ENCODE measurements around the gene TMC6. TPM values are rescaled to one million over a fixed set of nuclear protein-coding genes. Genes with fewer than 3 reads are reported as not detected.

Gene TMC6
- total and polyA plus RNA-seq, 2 experiments from 2014 or later: 50.0 to 72.2 TPM

DNA sequence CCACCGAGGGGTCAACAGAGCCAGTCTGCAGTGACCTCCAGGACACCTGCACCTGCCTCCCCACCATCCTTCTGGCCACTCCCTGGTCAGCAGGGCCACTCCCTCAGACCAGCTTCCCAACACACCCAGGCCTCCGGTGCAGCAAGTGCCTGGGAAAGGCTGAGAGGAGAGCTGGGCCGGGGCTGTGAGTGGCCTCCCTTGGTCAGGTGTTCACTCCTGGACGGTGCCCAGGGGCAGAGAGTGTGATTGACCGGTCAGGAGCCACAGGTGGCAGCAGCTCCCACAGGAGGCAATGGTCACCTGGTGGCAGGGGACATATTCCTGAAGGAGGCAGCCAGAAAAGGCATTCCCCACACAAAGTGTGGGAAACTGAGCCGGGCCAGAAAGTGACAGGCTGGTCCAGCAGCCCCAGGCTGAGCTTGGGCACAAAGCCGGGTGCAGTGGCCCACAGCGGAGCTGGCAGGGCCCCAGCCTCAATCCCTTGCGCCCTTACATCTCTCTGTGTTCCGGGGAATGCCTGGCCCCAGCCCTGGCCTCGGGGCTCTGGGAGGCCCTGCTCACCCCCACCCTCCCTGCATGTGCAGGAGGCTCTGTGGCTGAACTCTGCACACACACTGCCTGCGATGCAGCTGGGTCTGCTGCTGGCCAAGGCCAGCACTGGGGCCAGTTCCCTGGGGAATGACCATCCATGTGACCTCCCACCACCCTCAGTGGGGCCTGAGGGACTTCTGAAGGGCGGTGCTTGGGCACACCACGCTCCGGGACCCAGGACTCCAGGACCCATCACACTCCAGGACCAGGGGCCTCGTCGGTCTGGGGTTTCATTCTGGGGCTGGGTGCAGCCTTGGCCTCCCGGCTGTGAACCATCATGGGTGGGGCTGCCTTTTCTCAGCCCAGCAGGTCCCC is 16.4 kb upstream of the TMC6 start:
- H3K27ac ChIP-seq (ENCODE audit: low read depth): no peak overlapping the region
- TF ChIP-seq, protein P1, sequence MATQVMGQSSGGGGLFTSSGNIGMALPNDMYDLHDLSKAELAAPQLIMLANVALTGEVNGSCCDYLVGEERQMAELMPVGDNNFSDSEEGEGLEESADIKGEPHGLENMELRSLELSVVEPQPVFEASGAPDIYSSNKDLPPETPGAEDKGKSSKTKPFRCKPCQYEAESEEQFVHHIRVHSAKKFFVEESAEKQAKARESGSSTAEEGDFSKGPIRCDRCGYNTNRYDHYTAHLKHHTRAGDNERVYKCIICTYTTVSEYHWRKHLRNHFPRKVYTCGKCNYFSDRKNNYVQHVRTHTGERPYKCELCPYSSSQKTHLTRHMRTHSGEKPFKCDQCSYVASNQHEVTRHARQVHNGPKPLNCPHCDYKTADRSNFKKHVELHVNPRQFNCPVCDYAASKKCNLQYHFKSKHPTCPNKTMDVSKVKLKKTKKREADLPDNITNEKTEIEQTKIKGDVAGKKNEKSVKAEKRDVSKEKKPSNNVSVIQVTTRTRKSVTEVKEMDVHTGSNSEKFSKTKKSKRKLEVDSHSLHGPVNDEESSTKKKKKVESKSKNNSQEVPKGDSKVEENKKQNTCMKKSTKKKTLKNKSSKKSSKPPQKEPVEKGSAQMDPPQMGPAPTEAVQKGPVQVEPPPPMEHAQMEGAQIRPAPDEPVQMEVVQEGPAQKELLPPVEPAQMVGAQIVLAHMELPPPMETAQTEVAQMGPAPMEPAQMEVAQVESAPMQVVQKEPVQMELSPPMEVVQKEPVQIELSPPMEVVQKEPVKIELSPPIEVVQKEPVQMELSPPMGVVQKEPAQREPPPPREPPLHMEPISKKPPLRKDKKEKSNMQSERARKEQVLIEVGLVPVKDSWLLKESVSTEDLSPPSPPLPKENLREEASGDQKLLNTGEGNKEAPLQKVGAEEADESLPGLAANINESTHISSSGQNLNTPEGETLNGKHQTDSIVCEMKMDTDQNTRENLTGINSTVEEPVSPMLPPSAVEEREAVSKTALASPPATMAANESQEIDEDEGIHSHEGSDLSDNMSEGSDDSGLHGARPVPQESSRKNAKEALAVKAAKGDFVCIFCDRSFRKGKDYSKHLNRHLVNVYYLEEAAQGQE (IDR thresholded peaks at IDR 0.05; ENCODE audit: unreplicated experiment): no peak
- TF ChIP-seq, protein P2, sequence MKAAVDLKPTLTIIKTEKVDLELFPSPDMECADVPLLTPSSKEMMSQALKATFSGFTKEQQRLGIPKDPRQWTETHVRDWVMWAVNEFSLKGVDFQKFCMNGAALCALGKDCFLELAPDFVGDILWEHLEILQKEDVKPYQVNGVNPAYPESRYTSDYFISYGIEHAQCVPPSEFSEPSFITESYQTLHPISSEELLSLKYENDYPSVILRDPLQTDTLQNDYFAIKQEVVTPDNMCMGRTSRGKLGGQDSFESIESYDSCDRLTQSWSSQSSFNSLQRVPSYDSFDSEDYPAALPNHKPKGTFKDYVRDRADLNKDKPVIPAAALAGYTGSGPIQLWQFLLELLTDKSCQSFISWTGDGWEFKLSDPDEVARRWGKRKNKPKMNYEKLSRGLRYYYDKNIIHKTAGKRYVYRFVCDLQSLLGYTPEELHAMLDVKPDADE (IDR thresholded peaks at IDR 0.05): no peak
- TF ChIP-seq EZH2 (IDR thresholded peaks at IDR 0.05; ENCODE audit: low read depth, unreplicated experiment): no peak
- no peak for TF ChIP-seq JUNB (IDR thresholded peaks at IDR 0.05; ENCODE audit: unreplicated experiment)
- no peak for TF ChIP-seq NANOG (IDR thresholded peaks at IDR 0.05; ENCODE audit: borderline replicate concordance)
- TF ChIP-seq ZNF462 (CRISPR knock-in tag; IDR thresholded peaks at IDR 0.05): no peak
- no peak for TF ChIP-seq CREB1 (CRISPR knock-in tag; IDR thresholded peaks at IDR 0.05; ENCODE audit: low read depth)
- TF ChIP-seq POLR2AphosphoS5 (IDR thresholded peaks at IDR 0.05; ENCODE audit: low read depth): no peak
- TF ChIP-seq, protein P3, sequence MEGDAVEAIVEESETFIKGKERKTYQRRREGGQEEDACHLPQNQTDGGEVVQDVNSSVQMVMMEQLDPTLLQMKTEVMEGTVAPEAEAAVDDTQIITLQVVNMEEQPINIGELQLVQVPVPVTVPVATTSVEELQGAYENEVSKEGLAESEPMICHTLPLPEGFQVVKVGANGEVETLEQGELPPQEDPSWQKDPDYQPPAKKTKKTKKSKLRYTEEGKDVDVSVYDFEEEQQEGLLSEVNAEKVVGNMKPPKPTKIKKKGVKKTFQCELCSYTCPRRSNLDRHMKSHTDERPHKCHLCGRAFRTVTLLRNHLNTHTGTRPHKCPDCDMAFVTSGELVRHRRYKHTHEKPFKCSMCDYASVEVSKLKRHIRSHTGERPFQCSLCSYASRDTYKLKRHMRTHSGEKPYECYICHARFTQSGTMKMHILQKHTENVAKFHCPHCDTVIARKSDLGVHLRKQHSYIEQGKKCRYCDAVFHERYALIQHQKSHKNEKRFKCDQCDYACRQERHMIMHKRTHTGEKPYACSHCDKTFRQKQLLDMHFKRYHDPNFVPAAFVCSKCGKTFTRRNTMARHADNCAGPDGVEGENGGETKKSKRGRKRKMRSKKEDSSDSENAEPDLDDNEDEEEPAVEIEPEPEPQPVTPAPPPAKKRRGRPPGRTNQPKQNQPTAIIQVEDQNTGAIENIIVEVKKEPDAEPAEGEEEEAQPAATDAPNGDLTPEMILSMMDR (conservative IDR thresholded peaks at IDR 0.05; ENCODE audit: low read depth in 2 of 2): no peak
- no peak for TF ChIP-seq EZH2phosphoT487 (IDR thresholded peaks at IDR 0.05; ENCODE audit: unreplicated experiment)
- no peak for TF ChIP-seq ZNF114 (CRISPR knock-in tag; IDR thresholded peaks at IDR 0.05)
- no peak for TF ChIP-seq ZNF331 (CRISPR knock-in tag; IDR thresholded peaks at IDR 0.05; ENCODE audit: low read depth)
- no peak for TF ChIP-seq STAT1 (IDR thresholded peaks at IDR 0.05; ENCODE audit: unreplicated experiment)
- no peak for ATAC-seq
- H3K27ac Mint-ChIP-seq: no peak overlapping the region
- no peaks in the 10 kb centered on the region for H3K36me3 Mint-ChIP-seq (ENCODE audit: low read depth)
- H3K79me2 ChIP-seq (replicated peaks; ENCODE audit: insufficient read depth): no peaks in the 10 kb centered on the region
- H2AFZ ChIP-seq: no peak overlapping the region
- no peak for DNase-seq (ENCODE audit: low spot score)
- H3F3A ChIP-seq (replicated peaks; ENCODE audit: low read depth): 0 out of 2 replicates have a peak, but pooled peaks cover 1% of the 10 kb centered on the region
- H4K20me1 ChIP-seq (replicated peaks; ENCODE audit: insufficient read depth): no peaks in the 10 kb centered on the region
- H3K9me3 Mint-ChIP-seq: no peaks in the 10 kb centered on the region; the same call in 2 of the 3 replicates
- H3K9me2 ChIP-seq (ENCODE audit: insufficient read depth): no peaks in the 10 kb centered on the region
- H3K4me3 Mint-ChIP-seq: no peak overlapping the region
- no peaks in the 10 kb centered on the region for H3K36me3 ChIP-seq (ENCODE audit: insufficient read depth)
- peaks cover 2% of the 10 kb centered on the region; the same call in 1 of the 2 replicates for H3K4me1 ChIP-seq (ENCODE audit: insufficient read depth)
- H3K4me1 Mint-ChIP-seq: peaks cover 5% of the 10 kb centered on the region; the same call in 2 of the 3 replicates
- H3K27me3 ChIP-seq (ENCODE audit: insufficient read depth): 0 out of 2 replicates have a peak, but pooled peaks cover 3% of the 10 kb centered on the region
- no peak overlapping the region for H3K4me3 ChIP-seq
- H3K4me2 ChIP-seq: no peak overlapping the region
- peaks cover 4% of the 10 kb centered on the region for H3K27me3 Mint-ChIP-seq (ENCODE audit: insufficient read depth, low read depth, poor library complexity)
